ENCODE measurements around the gene COL4A2.

DNA sequence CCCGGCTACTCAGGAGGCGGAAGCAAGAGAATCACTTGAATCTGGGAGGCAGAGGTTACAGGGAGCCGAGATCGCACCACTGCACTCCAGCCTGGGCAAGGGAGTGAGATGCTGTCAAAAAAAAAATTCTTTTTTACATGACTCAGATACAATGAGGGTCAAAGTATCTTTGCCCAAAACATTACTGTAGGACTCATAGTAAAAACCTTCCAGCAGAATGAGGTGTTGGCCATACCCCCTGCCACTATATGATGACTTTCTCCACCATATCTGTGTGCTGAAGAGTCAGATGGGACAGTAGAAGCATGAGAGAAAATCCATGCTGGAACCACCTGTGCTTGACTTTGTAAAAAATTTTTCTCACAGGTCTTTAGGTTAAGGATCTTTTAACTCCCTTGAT lies 86.7 kb downstream of the COL4A2 start:
- TF ChIP-seq, protein P1, sequence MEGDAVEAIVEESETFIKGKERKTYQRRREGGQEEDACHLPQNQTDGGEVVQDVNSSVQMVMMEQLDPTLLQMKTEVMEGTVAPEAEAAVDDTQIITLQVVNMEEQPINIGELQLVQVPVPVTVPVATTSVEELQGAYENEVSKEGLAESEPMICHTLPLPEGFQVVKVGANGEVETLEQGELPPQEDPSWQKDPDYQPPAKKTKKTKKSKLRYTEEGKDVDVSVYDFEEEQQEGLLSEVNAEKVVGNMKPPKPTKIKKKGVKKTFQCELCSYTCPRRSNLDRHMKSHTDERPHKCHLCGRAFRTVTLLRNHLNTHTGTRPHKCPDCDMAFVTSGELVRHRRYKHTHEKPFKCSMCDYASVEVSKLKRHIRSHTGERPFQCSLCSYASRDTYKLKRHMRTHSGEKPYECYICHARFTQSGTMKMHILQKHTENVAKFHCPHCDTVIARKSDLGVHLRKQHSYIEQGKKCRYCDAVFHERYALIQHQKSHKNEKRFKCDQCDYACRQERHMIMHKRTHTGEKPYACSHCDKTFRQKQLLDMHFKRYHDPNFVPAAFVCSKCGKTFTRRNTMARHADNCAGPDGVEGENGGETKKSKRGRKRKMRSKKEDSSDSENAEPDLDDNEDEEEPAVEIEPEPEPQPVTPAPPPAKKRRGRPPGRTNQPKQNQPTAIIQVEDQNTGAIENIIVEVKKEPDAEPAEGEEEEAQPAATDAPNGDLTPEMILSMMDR (IDR thresholded peaks at IDR 0.05) = no peak
- no peak for TF ChIP-seq POLR2A (IDR thresholded peaks at IDR 0.05)

Data from suprapubic skin (tissue), 3 donors.